Liver (tissue), 9 donors: ENCODE results near the gene TFDP1. TPM values are rescaled to one million over a fixed set of nuclear protein-coding genes. Genes with fewer than 3 reads are reported as not detected.

ENCODE experiments used
- DNase-seq: peaks from one replicate; pipeline ENCODE4 v3.0.0-alpha.2; 2017; ENCODE audit warnings: low spot score
- H3K27ac ChIP-seq, 2 donors: one replicate each; pipeline ENCODE4 v1.7.0; 2013; ENCODE audit warnings: inconsistent platforms in 2 of 2, low read length in 2 of 2, control low read depth in 1 of 2, low read depth in 1 of 2, mild to moderate bottlenecking in 1 of 2
- H3K27me3 ChIP-seq, 4 donors: one replicate each; pipeline versions ENCODE4 v1.6.1 to v1.7.0; 2013; ENCODE audit warnings: low read length in 3 of 4, inconsistent platforms in 1 of 4, mild to moderate bottlenecking in 1 of 4, moderate library complexity in 1 of 4; ENCODE audit not compliant: control insufficient read depth in 4 of 4, insufficient read depth in 4 of 4
- H3K36me3 ChIP-seq, 4 donors: one replicate each; pipeline versions ENCODE4 v1.6.1 to v1.7.0; 2013; ENCODE audit warnings: low read length in 3 of 4, mild to moderate bottlenecking in 3 of 4, low read depth in 1 of 4, moderate library complexity in 1 of 4; ENCODE audit not compliant: control insufficient read depth in 4 of 4, insufficient read depth in 3 of 4
- H3K4me1 ChIP-seq, 4 donors: one replicate each; pipeline versions ENCODE4 v1.6.1 to v1.7.0; 2013; ENCODE audit warnings: low read length in 3 of 4, mild to moderate bottlenecking in 3 of 4, moderate library complexity in 1 of 4; ENCODE audit not compliant: control insufficient read depth in 4 of 4, insufficient read depth in 4 of 4
- H3K4me3 ChIP-seq, 3 donors: one replicate each; pipeline versions ENCODE4 v1.6.1 to v1.7.0; 2013; ENCODE audit warnings: low read length in 3 of 3, control low read depth in 1 of 3, low read depth in 1 of 3, mild to moderate bottlenecking in 1 of 3
- H3K9ac ChIP-seq, 2 donors: one replicate each; pipeline ENCODE4 v1.7.0; 2013; ENCODE audit warnings: low read length in 2 of 2, mild to moderate bottlenecking in 2 of 2, moderate library complexity in 2 of 2, control low read depth in 1 of 2, low read depth in 1 of 2
- H3K9me3 ChIP-seq, 4 donors: one replicate each; pipeline versions ENCODE4 v1.6.1 to v1.7.0; 2013; ENCODE audit warnings: low read length in 3 of 4; ENCODE audit not compliant: control insufficient read depth in 4 of 4
- ATF3 ChIP-seq: IDR thresholded peaks from 2 replicates; pipeline ENCODE4 v1.6.1; 2016; ENCODE audit warnings: antibody characterized with exemption
- CTCF ChIP-seq: fragments of 150-350 bp; IDR thresholded peaks from 2 replicates; pipeline ENCODE4 v1.5.1; 2017; ENCODE audit warnings: improper control_type of control experiment, low read depth, low read length; ENCODE audit not compliant: missing input control
- EGR1 ChIP-seq, 2 donors: IDR thresholded peaks; 2 replicates each; pipeline ENCODE4 v1.6.1; 2016 to 2018; ENCODE audit warnings: antibody characterized with exemption in 2 of 2, low read depth in 2 of 2
- FOXA1 ChIP-seq: IDR thresholded peaks from 2 replicates; pipeline ENCODE4 v1.6.1; 2016; ENCODE audit warnings: antibody characterized with exemption
- FOXA2 ChIP-seq: IDR thresholded peaks from 2 replicates; pipeline ENCODE4 v1.6.1; 2016; ENCODE audit warnings: antibody characterized with exemption
- GABPA ChIP-seq, 2 donors: IDR thresholded peaks in 1 of 2; conservative IDR thresholded peaks in 1 of 2; 2 replicates each; pipeline ENCODE4 v1.6.1; 2016; ENCODE audit warnings: antibody characterized with exemption in 2 of 2, mild to moderate bottlenecking in 1 of 2, moderate library complexity in 1 of 2
- HNF4A ChIP-seq, 2 donors: conservative IDR thresholded peaks; 2 replicates each; pipeline ENCODE4 v1.6.1; 2016; ENCODE audit warnings: antibody characterized with exemption in 2 of 2, mild to moderate bottlenecking in 2 of 2
- HNF4G ChIP-seq: IDR thresholded peaks from 2 replicates; pipeline ENCODE4 v1.6.1; 2016; ENCODE audit warnings: antibody characterized with exemption
- JUND ChIP-seq, 2 donors: IDR thresholded peaks; 2 replicates each; pipeline ENCODE4 v1.6.1; 2016; ENCODE audit warnings: antibody characterized with exemption in 2 of 2
- MAX ChIP-seq: IDR thresholded peaks from 2 replicates; pipeline ENCODE4 v1.6.1; 2016; ENCODE audit warnings: antibody characterized with exemption
- NR2F2 ChIP-seq: IDR thresholded peaks from 2 replicates; pipeline ENCODE4 v1.6.1; 2016; ENCODE audit warnings: antibody characterized with exemption
- RAD21 ChIP-seq, 2 donors: IDR thresholded peaks; 2 replicates each; pipeline ENCODE4 v1.6.1; 2016; ENCODE audit warnings: antibody characterized with exemption in 2 of 2, mild to moderate bottlenecking in 2 of 2
- REST ChIP-seq: IDR thresholded peaks from 2 replicates; pipeline ENCODE4 v1.6.1; 2016; ENCODE audit warnings: antibody characterized with exemption, mild to moderate bottlenecking
- RXRA ChIP-seq, 2 donors: IDR thresholded peaks; 2 replicates each; pipeline ENCODE4 v1.6.1; 2017 to 2018; ENCODE audit warnings: antibody characterized with exemption in 2 of 2, mild to moderate bottlenecking in 1 of 2
- SP1 ChIP-seq: IDR thresholded peaks from 2 replicates; pipeline ENCODE4 v1.6.1; 2018; ENCODE audit warnings: antibody characterized with exemption, mild to moderate bottlenecking
- TAF1 ChIP-seq: conservative IDR thresholded peaks from 2 replicates; pipeline ENCODE4 v1.6.1; 2016; ENCODE audit warnings: antibody characterized with exemption, mild to moderate bottlenecking
- YY1 ChIP-seq: IDR thresholded peaks from 2 replicates; pipeline ENCODE4 v1.6.1; 2016; ENCODE audit warnings: antibody characterized with exemption, mild to moderate bottlenecking
- ZBTB33 ChIP-seq: IDR thresholded peaks from 2 replicates; pipeline ENCODE4 v1.6.1; 2016; ENCODE audit warnings: antibody characterized with exemption
- WGBS: extraction: QIAGEN DNeasy Blood & Tissue Kit; methylation state at CpG from one replicate; pipeline ENCODE4 v1.1.7; 2013; 5-methylcytosine and 5-hydroxymethylcytosine counted together
- polyA plus RNA-seq, 2 donors: library from polyadenylated mRNA; stranded (reverse) in 1 of 2; unstranded in 1 of 2; fragments of 200-250 nt in 1 of 2; fragments of >200 nt in 1 of 2; fragmentation: Nextera tagmentation in 1 of 2; extraction: Ambion mirVana in 1 of 2; gene quantifications; one replicate each; pipeline versions ENCODE4 v1.2.1 to v1.2.3, GENCODE V29; 2013 to 2015
- total RNA-seq, 2 donors: library from RNA; depleted of rRNA; stranded (reverse); fragments of >200 nt; gene quantifications; one replicate each; pipeline ENCODE4 v1.2.3, GENCODE V29; 2014
- donor health status: healthy.
- donor health status: healthy.
- donor health status: healthy.
- donor health status: healthy.
- donor health status: healthy.

Gene TFDP1
- total and polyA plus RNA-seq, 4 donors: 9.9 to 140 (median 17.8) TPM

GRCh38 chr13:113604186-113604585, 19.6 kb downstream of the TFDP1 start:
- DNase-seq: no peak
- H3K9me3 ChIP-seq: no peaks in the 10 kb centered on the region
- peaks cover 0 to 3% (median 0%) of the 10 kb centered on the region in 4 donors for H3K4me1 ChIP-seq
- 89% methylated on average over 1 of the region's 1 CpG for WGBS
- no peak overlapping the region for H3K9ac ChIP-seq
- TF ChIP-seq FOXA2: no peak
- no peak for TF ChIP-seq TAF1
- no peak for TF ChIP-seq GABPA (IDR thresholded peaks at IDR 0.05 in 1 of 2, conservative IDR thresholded peaks at IDR 0.05 in 1 of 2)
- no peak for TF ChIP-seq JUND (IDR thresholded peaks at IDR 0.05)
- no peak for TF ChIP-seq RAD21 (IDR thresholded peaks at IDR 0.05)
- no peak for TF ChIP-seq ATF3
- no peak for TF ChIP-seq YY1
- no peak for TF ChIP-seq RXRA (IDR thresholded peaks at IDR 0.05)
- TF ChIP-seq HNF4A (conservative IDR thresholded peaks at IDR 0.05): no peak
- no peak for TF ChIP-seq REST
- no peak for TF ChIP-seq SP1
- TF ChIP-seq HNF4G: no peak
- no peak for TF ChIP-seq ZBTB33
- no peak for TF ChIP-seq FOXA1
- no peak for TF ChIP-seq MAX
- no peak for TF ChIP-seq EGR1 (IDR thresholded peaks at IDR 0.05; ENCODE audit: low read depth in 2 of 2)
- TF ChIP-seq NR2F2: no peak
- no peak for TF ChIP-seq CTCF
- H3K4me3 ChIP-seq: no peak overlapping the region
- H3K27me3 ChIP-seq: no peaks in the 10 kb centered on the region
- H3K27ac ChIP-seq: no peak overlapping the region
- peaks cover 0 to 6% (median 4%) of the 10 kb centered on the region in 4 donors for H3K36me3 ChIP-seq
